ENCODE measurements around the gene PANK4.
"Not testable (repeated sequence)": the region's sequence is repeated elsewhere in the genome, so short reads cannot be mapped to it uniquely, and the experiment has no call there.

DNA sequence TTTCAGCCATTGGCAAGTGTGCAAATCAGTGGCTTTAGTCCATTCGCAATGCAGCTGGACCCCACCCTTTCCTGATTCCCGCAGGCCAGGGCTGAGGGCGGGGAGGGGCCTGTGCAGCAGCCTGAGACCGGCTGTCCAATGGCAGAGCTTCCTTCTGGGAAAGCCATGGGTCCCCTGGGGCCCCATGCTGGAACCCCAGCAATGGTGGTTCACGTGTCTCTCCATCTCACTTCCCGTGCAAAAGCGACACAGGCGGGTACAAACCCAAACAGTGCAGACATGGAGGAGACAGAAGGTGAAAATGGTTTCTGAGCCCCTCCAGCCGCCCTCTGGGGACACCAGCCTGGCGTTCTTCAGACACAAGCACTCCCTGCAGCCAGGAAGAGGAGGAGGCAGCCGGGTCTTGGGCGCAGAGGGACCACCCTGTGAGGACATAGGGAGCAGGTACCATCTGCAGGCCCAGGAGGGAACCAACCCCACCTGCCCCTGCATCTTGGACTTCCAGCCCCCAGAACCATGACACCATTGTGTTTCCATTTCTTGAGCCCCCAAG is 24.0 kb upstream of the PANK4 start:
- not testable (repeated sequence) for TF ChIP-seq FOXP2 (optimal IDR thresholded peaks at IDR 0.05; ENCODE audit: control extremely low read depth, extremely low read length, insufficient read depth); EZH2 (IDR thresholded peaks at IDR 0.05); POLR2AphosphoS5 (IDR thresholded peaks at IDR 0.05; ENCODE audit: borderline replicate concordance, low read depth, low read length)
